Ectodermal cell (in vitro differentiated cells): ENCODE data around the gene CCER1.

Source experiments
- H3K27ac ChIP-seq: 2 replicates; pipeline ENCODE4 v1.7.0; 2013; ENCODE audit warnings: mild to moderate bottlenecking, low read depth, low read length; ENCODE audit not compliant: insufficient read depth, poor library complexity, severe bottlenecking
- H3K27me3 ChIP-seq: 2 replicates; pipeline ENCODE4 v1.7.0; 2013; ENCODE audit warnings: mild to moderate bottlenecking, low read length; ENCODE audit not compliant: insufficient read depth, control insufficient read depth, poor library complexity, severe bottlenecking
- H3K36me3 ChIP-seq: one replicate; pipeline ENCODE4 v1.7.0; 2013; ENCODE audit warnings: low read length; ENCODE audit not compliant: control insufficient read depth, insufficient read depth
- H3K4me1 ChIP-seq: one replicate; pipeline ENCODE4 v1.7.0; 2013; ENCODE audit warnings: low read length; ENCODE audit not compliant: control insufficient read depth, insufficient read depth
- H3K4me3 ChIP-seq: 2 replicates; pipeline ENCODE4 v1.7.0; 2013; ENCODE audit warnings: low read depth, low read length, control low read depth; ENCODE audit not compliant: insufficient read depth
- H3K9me3 ChIP-seq: 2 replicates; pipeline ENCODE4 v1.7.0; 2013; ENCODE audit warnings: mild to moderate bottlenecking, low read length, moderate library complexity; ENCODE audit not compliant: control insufficient read depth
- WGBS, 2 experiments: methylation state at CpG; one replicate each; pipeline ENCODE4 v1.1.7; 2013; ENCODE audit warnings: missing lambda C conversion rate in 2 of 2; 5-methylcytosine and 5-hydroxymethylcytosine counted together

Gene CCER1

GRCh38 chr12:90953956-90954421 lies 987 bp downstream of the CCER1 start:
- Histone ChIP-seq H3K4me1 (no peaks in the 10 kb centered on the region), H3K27ac (no peak overlapping the region), H3K9me3 (no peaks in the 10 kb centered on the region), H3K4me3 (no peak overlapping the region), H3K27me3 (no peaks in the 10 kb centered on the region), H3K36me3 (no peaks in the 10 kb centered on the region)
- WGBS, 2 experiments, result 94% methylated on average over 32 of the region's 32 CpGs

DNA sequence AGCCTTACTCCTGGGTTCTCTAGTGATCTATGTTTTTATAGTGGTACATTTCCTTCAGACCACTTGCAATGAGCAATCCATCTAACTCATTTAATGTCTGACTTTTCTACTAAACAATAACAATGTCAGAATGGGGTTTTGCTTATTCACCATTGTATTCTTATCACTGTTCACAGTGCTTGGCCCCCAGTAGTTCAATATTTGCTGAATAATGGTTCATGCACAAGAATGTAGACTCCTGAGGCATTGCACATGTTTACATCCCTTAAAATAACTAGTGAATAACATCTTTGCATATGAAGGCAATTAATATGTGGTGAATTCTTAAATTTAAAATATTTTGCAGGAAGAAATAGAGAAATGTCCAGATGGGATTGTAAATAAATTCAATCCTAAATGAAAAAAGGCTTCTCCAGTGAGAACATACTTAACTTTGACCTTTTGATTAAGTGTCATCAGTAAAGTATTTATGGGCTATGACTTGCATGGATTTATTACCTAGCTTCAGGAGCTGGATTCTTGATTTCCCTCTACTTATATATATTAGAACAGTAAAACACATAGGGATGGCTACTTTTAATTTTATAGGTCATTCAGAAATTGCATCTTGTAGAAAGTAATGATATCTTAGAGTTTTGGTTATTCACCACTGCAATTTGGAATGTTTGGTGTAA lies 3.4 kb downstream of the CCER1 start:
- Histone ChIP-seq H3K9me3 (no peaks in the 10 kb centered on the region), H3K27ac (no peak overlapping the region), H3K36me3 (no peaks in the 10 kb centered on the region), H3K4me1 (no peaks in the 10 kb centered on the region), H3K27me3 (no peaks in the 10 kb centered on the region), H3K4me3 (no peak overlapping the region)

DNA sequence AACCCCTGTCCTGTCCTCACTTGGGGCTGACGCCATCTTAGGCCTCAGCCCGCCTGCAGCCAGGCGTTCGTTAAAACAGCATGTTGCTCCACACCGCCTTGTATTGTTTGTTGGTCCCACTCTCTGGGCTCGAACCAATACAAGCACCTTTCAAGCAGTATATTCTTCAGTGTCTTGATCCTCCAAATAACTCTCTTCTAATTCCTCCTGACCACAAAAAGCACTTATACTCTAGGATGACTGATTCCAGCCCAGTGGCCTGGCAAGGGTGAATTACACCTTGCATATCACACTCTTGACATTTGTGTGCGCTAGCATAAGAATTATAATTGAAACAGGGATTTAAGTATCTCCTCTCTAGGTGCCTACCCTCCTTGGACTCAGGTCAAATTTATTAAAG lies 7.1 kb downstream of the CCER1 start:
- Histone ChIP-seq H3K36me3 (no peaks in the 10 kb centered on the region), H3K27me3 (no peaks in the 10 kb centered on the region), H3K27ac (no peak overlapping the region), H3K4me1 (no peaks in the 10 kb centered on the region), H3K4me3 (no peak overlapping the region), H3K9me3 (no peaks in the 10 kb centered on the region)
- 94 to 98% methylated on average over 6 to 7 of the region's 7 CpGs for WGBS, 2 experiments

DNA sequence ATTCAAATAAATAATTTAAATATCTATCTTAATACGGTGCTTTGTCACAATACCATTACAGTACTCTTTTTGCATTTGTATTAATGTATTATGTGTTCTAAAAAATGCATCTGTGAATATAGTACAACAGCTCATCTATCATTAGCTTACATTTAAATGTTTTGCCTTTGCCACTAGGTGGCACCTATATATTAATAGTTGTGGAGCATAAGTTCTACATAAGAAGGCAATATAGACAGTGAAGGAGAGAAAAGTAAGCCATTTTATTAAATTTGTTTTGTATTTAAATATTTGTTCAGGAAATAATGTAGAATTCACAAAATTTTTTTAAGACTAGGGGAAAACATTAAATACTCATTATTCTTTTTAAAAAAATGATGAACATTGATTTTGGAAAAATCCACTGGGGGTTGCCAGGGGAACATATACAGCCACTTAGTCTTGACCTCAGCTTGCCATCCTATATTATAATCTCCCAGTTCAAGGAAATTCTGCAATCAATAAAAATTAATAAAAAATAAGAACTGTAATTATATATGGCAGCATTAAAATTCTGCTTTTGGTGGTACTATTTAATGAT lies 9.8 kb downstream of the CCER1 start:
- no peaks in the 10 kb centered on the region for H3K9me3 ChIP-seq
- no peaks in the 10 kb centered on the region for H3K36me3 ChIP-seq
- WGBS, 2 experiments, result no CpG with 5 or more reads among the region's 1 CpG
- no peak overlapping the region for H3K4me3 ChIP-seq
- no peaks in the 10 kb centered on the region for H3K4me1 ChIP-seq
- no peak overlapping the region for H3K27ac ChIP-seq
- H3K27me3 ChIP-seq, result no peaks in the 10 kb centered on the region

DNA sequence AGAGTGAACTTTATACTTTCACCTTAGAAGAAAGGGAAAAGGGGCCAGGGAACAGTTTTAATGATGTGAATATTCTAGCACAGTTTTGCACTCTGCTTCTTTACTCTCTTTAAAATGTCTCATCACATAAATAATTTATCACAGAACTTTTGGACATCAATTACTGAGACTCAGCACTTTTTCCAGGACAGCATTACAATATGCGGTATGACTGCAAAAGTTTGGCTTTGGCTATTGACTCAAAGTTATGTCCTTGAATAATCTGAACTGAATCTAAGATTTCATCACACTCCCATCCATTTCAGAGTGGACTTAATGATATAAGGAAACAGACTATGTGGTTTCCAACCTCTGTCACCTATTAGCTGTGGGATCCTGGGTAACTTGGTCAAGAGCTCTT lies 11.7 kb downstream of the CCER1 start:
- H3K27me3 ChIP-seq, result no peaks in the 10 kb centered on the region
- no peaks in the 10 kb centered on the region for H3K4me1 ChIP-seq
- no peaks in the 10 kb centered on the region for H3K9me3 ChIP-seq
- H3K4me3 ChIP-seq, result no peak overlapping the region
- H3K36me3 ChIP-seq, result no peaks in the 10 kb centered on the region
- H3K27ac ChIP-seq, result no peak overlapping the region
- WGBS, 2 experiments, result 80 to 100% methylated on average over 1 of the region's 1 CpG

DNA sequence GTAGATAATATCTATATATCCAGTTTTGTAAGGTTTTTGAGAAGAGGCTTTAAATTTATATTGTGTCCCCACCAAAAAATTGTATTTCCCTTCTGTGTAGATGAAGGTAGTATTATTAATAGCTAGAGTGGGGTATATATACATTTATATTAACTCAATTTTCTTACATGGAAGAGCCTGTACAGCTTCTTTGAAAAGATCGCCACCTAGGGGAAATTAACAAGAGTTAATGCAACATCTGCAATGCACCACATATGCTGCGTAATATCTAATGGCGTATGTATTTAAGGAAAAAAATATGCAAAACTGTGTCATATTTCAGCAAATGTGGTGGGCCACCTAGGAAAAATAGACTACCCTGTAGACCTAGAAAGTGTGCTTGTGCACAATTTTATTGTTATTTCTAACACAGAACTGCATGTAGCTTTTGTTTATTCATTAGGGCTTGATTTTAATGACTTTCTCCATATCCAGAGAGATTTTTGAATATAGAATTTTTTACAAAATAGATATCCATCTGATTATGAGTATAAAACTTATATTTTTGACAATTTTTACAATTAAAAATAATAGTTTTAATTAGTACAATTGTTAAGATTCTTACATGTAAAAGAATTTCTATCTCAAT lies 14.0 kb downstream of the CCER1 start:
- WGBS, 2 experiments, result 57 to 66% methylated on average over 3 of the region's 3 CpGs
- H3K36me3 ChIP-seq, result no peaks in the 10 kb centered on the region
- no peak overlapping the region for H3K4me3 ChIP-seq
- H3K27me3 ChIP-seq, result no peaks in the 10 kb centered on the region
- H3K9me3 ChIP-seq, result no peaks in the 10 kb centered on the region
- H3K27ac ChIP-seq, result no peak overlapping the region
- H3K4me1 ChIP-seq, result no peaks in the 10 kb centered on the region

DNA sequence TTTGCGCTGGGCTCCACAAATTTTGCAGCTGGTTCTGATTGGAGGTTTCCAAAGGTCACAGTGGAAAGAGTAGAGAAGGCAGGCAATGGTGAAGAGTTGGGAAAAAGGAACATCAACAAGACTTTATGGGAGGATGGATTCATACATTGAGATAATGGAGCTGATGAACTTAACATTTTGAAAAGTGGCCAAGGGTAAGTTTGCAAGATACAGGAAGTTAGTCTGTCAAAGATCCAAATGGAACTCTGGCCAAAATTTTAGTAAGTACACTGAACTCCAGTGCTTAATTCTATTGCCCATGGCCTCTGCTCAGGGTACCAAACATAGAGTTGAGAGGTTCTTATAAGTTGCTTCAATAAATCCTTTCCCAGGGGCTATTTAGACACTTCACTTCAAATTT lies 15.6 kb downstream of the CCER1 start:
- H3K4me3 ChIP-seq, result no peak overlapping the region
- no peaks in the 10 kb centered on the region for H3K36me3 ChIP-seq
- WGBS, 2 experiments, result 92 to 96% methylated on average over 1 of the region's 1 CpG
- H3K27me3 ChIP-seq, result no peaks in the 10 kb centered on the region
- H3K4me1 ChIP-seq, result no peaks in the 10 kb centered on the region
- H3K9me3 ChIP-seq, result no peaks in the 10 kb centered on the region
- H3K27ac ChIP-seq, result no peak overlapping the region

DNA sequence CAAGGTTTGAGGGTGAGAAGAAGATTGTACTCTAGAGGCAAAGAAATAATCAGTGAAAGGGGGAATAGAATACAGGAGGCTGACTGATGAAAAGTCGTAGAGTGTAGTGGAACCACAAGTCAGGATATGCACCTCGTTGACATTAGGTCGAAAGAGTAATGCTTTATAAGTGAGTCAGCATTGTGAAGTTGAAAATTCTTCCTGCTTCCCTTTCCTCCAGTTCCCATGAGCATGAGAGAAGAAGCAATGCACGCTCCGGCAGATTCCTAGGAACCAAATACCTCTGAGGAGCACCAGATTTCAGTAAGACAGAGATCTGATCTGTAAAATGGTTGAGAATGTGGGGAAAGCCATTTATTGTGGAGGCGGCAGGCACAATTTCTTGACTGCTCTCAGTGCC lies 16.5 kb downstream of the CCER1 start:
- 91 to 96% methylated on average over 6 of the region's 6 CpGs for WGBS, 2 experiments
- no peaks in the 10 kb centered on the region for H3K27me3 ChIP-seq
- H3K4me3 ChIP-seq, result no peak overlapping the region
- H3K36me3 ChIP-seq, result no peaks in the 10 kb centered on the region
- H3K9me3 ChIP-seq, result no peaks in the 10 kb centered on the region
- no peaks in the 10 kb centered on the region for H3K4me1 ChIP-seq
- no peak overlapping the region for H3K27ac ChIP-seq

- WGBS, 2 experiments, result 87 to 95% methylated on average over 2 of the region's 2 CpGs
- Histone ChIP-seq H3K4me3 (no peak overlapping the region), H3K27me3 (no peaks in the 10 kb centered on the region)
These were observed 17.3 kb downstream of the CCER1 start for GRCh38 chr12:90937651-90938050.

DNA sequence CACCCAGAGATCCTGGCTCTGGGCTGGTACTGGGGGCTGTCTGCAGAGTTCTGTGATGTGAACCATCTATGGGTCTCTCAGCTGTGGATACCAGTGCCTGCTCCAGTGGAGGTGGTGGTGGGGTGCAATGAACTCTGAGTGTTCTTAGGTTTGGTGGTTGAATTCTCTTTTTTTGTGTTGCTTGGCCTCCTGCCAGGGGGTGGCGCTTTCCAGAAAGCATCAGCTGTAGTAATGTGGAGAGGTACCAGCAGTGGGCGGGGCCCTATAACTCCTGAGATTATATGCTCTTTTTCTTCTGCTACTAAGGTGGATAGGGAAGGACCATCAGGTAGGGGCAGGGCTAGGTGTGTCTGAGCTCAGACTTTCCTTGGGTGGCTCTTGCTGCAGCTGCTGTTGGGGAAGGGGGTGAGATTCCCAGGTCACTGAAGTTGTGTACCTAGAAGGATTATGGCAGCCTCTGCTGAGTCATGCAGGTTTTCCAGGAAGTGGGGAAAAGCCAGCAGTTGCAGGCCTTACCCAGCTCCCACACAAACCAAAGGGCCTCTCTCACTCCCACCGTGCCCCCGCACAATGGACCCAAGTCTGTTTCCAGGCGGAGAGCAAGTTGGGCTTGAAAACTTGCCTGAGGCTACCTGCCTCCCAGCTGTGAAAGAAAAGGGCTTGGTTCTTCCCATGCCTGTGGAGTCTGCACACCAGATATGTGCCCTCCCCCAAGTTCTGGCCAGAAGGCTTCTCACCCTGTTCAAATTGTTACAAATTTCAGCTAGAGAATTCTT lies 18.6 kb downstream of the CCER1 start:
- Histone ChIP-seq H3K4me1 (no peaks in the 10 kb centered on the region), H3K27me3 (no peaks in the 10 kb centered on the region), H3K27ac (no peak overlapping the region), H3K9me3 (no peaks in the 10 kb centered on the region), H3K4me3 (no peak overlapping the region), H3K36me3 (no peaks in the 10 kb centered on the region)
- WGBS, 2 experiments, result 87 to 92% methylated on average over 5 of the region's 5 CpGs

More at GRCh38 chr12:90937651-90938050, 17.3 kb downstream of the CCER1 start:
- H3K27ac ChIP-seq, result no peak overlapping the region
- H3K9me3 ChIP-seq, result no peaks in the 10 kb centered on the region
- H3K4me1 ChIP-seq, result no peaks in the 10 kb centered on the region
- no peaks in the 10 kb centered on the region for H3K36me3 ChIP-seq
